Inflammatory macrophage treated with lipopolysaccharide for 4 hours (primary cell): Measurements from ENCODE around the gene UBE2G1.
A peak's percentile ranks its signal among the peaks of the same experiment; 100 is the strongest.
"Not testable (repeated sequence)": the region's sequence is repeated elsewhere in the genome, so short reads cannot be mapped to it uniquely, and the experiment has no call there.

ENCODE experiments used
- DNase-seq: peaks from one replicate; pipeline ENCODE4 v3.0.0-alpha.2; 2020

The UBE2G1 gene

GRCh38 chr17:4366327-4367063, at the start of gene UBE2G1:
TSS of gene UBE2G1 (minus strand) at chr17:4366675. CDS start at chr17:4366316, 359 bp downstream.
- DNase-seq = peak; percentile 99

GRCh38 chr17:4412933-4413831, 46.7 kb upstream of the UBE2G1 start:
- DNase-seq = peak; percentile 92

- no peak for DNase-seq
These were observed 44.7 kb upstream of the UBE2G1 start for GRCh38 chr17:4411201-4411600.

GRCh38 chr17:4409659-4410058, 43.2 kb upstream of the UBE2G1 start:
- DNase-seq = no peak

GRCh38 chr17:4407851-4408250, 41.4 kb upstream of the UBE2G1 start:
- no peak for DNase-seq

- no peak for DNase-seq
These were observed 40.7 kb upstream of the UBE2G1 start for GRCh38 chr17:4407216-4407615.

- DNase-seq = no peak
These were observed 39.9 kb upstream of the UBE2G1 start for GRCh38 chr17:4406386-4406785.

- no peak for DNase-seq
These were observed 39.2 kb upstream of the UBE2G1 start for GRCh38 chr17:4405699-4406098.

- DNase-seq = no peak
These were observed 38.7 kb upstream of the UBE2G1 start for GRCh38 chr17:4405038-4405669.

- DNase-seq = no peak
These were observed 31.4 kb upstream of the UBE2G1 start for GRCh38 chr17:4397840-4398239.

- no peak for DNase-seq
These were observed 28.6 kb upstream of the UBE2G1 start for GRCh38 chr17:4395111-4395478.

GRCh38 chr17:4394208-4395110, 28.0 kb upstream of the UBE2G1 start:
- no peak for DNase-seq

- DNase-seq = no peak
These were observed 27.3 kb upstream of the UBE2G1 start for GRCh38 chr17:4393806-4394205.

GRCh38 chr17:4389079-4389478, 22.6 kb upstream of the UBE2G1 start:
- no peak for DNase-seq

GRCh38 chr17:4387137-4387536, 20.7 kb upstream of the UBE2G1 start:
- no peak for DNase-seq

GRCh38 chr17:4386406-4386805, 19.9 kb upstream of the UBE2G1 start:
- no peak for DNase-seq

- no peak for DNase-seq
These were observed 15.5 kb upstream of the UBE2G1 start for GRCh38 chr17:4381690-4382671.

GRCh38 chr17:4378626-4379025, 12.2 kb upstream of the UBE2G1 start:
- DNase-seq = no peak

- DNase-seq = not testable (repeated sequence)
These were observed 10.8 kb upstream of the UBE2G1 start for GRCh38 chr17:4377247-4377646.

GRCh38 chr17:4375796-4376440, 9.4 kb upstream of the UBE2G1 start:
- DNase-seq = not testable (repeated sequence)
